NCI-H1105 (cell line): ENCODE data around the gene ACSM6.
"Not testable (repeated sequence)": the region's sequence is repeated elsewhere in the genome, so short reads cannot be mapped to it uniquely, and the experiment has no call there.

Experiments used
- DNase-seq: peaks from one replicate; lab custom pipeline; 2025; lab: John Stamatoyannopoulos, UW

Gene ACSM6

GRCh38 chr10:95193944-95194343 lies at the start of gene ACSM6:
Gene ACSM6, plus strand, starts transcription at chr10:95194238. Its CDS starts 248 bp downstream, at chr10:95194486.
- no peak for DNase-seq

- DNase-seq = no peak
Observed at GRCh38 chr10:95168694-95169093, 25.3 kb upstream of the ACSM6 start.

- DNase-seq = no peak
Observed at GRCh38 chr10:95169522-95169921, 24.5 kb upstream of the ACSM6 start.

GRCh38 chr10:95170790-95171189 lies 23.2 kb upstream of the ACSM6 start:
- DNase-seq = no peak

GRCh38 chr10:95171336-95171735 lies 22.7 kb upstream of the ACSM6 start:
- no peak for DNase-seq

- DNase-seq = no peak
Observed at GRCh38 chr10:95172851-95173250, 21.2 kb upstream of the ACSM6 start.

GRCh38 chr10:95176101-95176500 lies 17.9 kb upstream of the ACSM6 start:
- no peak for DNase-seq

GRCh38 chr10:95177429-95177828 lies 16.6 kb upstream of the ACSM6 start:
- no peak for DNase-seq

GRCh38 chr10:95178266-95178665 lies 15.8 kb upstream of the ACSM6 start:
- no peak for DNase-seq

GRCh38 chr10:95178797-95179196 lies 15.2 kb upstream of the ACSM6 start:
- no peak for DNase-seq

GRCh38 chr10:95181726-95182125 lies 12.3 kb upstream of the ACSM6 start:
- DNase-seq = no peak

- peak; percentile 72 for DNase-seq
Observed at GRCh38 chr10:95183271-95184230, 10.5 kb upstream of the ACSM6 start.

GRCh38 chr10:95187617-95188016 lies 6.4 kb upstream of the ACSM6 start:
- DNase-seq = no peak

GRCh38 chr10:95188593-95188992 lies 5.4 kb upstream of the ACSM6 start:
- no peak for DNase-seq

- DNase-seq = no peak
Observed at GRCh38 chr10:95196046-95196445, 2.0 kb downstream of the ACSM6 start.

GRCh38 chr10:95201736-95202135 lies 7.7 kb downstream of the ACSM6 start:
- DNase-seq = no peak

GRCh38 chr10:95202865-95203264 lies 8.8 kb downstream of the ACSM6 start:
- not testable (repeated sequence) for DNase-seq

- no peak for DNase-seq
Observed at GRCh38 chr10:95208702-95209391, 14.8 kb downstream of the ACSM6 start.

- no peak for DNase-seq
Observed at GRCh38 chr10:95209509-95210127, 15.6 kb downstream of the ACSM6 start.

- no peak for DNase-seq
Observed at GRCh38 chr10:95211606-95212279, 17.7 kb downstream of the ACSM6 start.

GRCh38 chr10:95214369-95214768 lies 20.3 kb downstream of the ACSM6 start:
- peak; percentile 7 for DNase-seq

GRCh38 chr10:95214793-95215192 lies 20.8 kb downstream of the ACSM6 start:
- DNase-seq = no peak
